ENCODE data around the gene ACBD4.

The ACBD4 gene

DNA sequence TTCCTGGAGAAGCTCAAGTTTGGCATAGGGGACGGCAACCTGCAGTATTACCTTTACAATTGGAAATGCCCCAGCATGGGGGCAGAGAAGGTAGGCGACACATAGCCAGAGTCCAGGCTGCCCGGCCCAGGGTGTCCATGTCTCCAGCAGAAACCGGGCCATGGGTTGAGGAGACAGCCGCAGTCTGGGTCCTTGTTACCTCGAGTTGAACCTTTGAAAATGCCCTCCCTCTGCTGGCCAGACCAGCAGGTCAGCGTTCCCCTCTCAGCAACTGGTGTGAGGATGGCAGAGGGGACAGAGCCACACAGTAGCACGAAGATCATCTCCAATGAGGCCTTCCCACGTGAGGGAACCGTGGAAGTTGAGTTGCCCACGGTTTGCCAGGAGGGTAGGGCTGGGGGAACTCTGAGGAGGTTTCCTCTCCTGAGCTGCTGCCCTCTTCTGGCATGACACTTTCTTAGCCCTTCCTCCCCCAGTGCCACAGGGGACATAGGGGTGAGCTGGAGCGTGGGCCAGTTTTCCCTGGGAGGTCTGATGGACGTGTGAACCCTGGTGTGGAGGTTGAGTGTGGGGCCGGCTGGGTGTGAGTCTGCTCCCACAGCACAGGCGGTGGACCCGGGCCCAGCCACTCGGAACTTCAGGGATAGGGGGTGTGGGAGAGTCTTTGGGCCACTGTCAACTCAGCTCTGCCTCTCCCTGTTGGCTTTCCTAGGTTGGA is 30.4 kb upstream of the ACBD4 start:
- DNase-seq, result no peak

DNA sequence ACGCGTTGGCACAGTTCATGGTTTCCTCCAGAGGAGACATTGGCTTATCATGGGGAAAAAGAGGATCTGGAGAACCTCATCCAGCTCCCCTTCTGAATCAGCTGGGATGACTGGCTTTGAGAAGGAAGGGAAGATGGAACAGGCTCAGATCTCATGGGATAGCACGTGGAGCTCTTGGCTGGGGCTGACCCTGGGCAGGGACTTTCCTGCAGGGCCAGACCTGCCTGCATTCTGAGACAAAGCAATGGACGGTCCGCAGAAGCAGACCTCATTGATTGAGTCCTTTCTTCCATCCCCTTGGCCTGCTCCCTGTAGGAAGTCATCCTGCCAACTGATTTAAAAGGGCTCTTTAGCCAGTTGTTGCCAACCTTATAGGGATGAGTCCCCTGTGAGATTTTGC is 29.4 kb upstream of the ACBD4 start:
- no peak for DNase-seq

- DNase-seq, result no peak
These were observed 28.9 kb upstream of the ACBD4 start for GRCh38 chr17:45106582-45106981.

DNA sequence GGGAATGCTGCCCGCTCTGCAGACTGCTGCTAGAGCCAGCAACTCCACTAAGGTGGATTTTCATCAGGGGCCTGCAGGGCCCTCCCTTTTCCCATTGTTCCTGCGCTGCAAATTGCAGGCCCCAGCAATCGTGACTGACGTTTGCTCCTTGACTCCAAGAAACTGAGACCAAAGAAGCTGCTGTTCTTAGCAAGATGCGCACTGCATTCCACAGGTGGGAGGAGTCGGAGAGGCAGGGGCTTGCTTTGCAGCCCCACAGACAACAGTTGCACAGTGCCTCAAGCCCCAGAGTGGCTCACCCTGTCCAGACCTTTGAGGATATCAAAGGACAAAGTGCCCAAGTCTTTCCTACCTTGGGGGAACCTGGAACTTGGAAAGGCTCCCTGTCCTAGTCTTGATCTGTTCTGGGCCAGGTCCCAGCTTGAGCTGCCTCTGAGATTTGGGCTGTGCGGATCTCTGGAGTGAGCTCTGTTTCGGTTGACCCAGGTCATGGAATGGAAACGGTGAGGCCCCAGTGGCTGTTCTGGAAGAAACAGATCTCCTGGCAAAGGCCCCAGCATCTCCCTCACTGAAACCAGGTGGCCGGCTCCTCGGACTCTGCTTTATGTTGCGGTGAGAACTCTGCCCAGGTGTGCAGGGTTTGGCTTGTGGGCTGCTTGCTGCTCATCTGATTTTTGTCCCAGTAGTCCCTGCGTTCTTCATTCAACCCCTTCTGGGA is 28.0 kb upstream of the ACBD4 start:
- DNase-seq, result no peak

- DNase-seq, result no peak
These were observed 27.4 kb upstream of the ACBD4 start for GRCh38 chr17:45108051-45108450.

DNA sequence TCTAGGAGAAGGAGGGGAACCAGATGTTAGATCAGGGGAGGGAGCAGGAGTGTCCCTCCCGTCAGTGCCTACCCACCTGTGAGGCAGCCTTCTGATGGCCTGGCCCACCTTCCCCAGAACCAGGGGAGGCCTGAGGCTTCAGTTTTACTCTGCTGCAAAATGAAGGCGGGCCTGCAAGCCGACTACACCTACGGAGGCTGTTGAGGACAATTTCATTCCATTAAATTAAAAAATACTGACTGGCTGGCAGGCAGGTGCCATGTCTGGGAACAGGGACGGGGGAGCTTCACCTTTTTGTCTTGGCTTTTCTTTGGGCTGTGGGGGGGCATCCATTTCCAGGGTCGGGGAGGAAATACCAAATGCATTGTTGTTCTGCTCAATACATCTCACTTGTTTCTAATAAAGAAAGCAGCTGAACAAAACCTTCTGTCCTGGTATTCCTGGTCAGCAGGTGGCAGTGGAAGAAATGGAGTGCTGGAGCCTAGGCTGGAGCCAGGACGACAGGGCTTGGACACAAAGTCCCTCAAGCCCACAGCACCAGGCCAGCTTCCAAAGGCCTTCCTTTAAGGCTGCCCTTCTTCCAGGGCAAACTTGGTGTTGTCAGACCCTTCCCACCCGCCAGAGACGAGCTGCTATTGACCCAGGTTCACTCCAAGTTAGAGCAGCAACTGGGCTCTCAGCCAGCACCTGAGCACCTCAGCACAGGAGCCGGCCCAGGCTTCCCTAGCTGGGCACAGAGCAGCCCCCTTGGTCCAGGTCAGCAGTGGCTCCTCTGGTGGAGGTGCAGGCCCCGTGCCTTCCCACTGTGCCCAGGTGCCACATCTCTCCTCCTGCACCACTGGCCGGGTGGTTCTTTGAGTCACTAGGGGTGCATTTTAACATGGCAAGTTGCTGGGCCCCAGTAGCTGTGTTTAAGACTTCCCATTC is 26.6 kb upstream of the ACBD4 start:
- no peak for DNase-seq

DNA sequence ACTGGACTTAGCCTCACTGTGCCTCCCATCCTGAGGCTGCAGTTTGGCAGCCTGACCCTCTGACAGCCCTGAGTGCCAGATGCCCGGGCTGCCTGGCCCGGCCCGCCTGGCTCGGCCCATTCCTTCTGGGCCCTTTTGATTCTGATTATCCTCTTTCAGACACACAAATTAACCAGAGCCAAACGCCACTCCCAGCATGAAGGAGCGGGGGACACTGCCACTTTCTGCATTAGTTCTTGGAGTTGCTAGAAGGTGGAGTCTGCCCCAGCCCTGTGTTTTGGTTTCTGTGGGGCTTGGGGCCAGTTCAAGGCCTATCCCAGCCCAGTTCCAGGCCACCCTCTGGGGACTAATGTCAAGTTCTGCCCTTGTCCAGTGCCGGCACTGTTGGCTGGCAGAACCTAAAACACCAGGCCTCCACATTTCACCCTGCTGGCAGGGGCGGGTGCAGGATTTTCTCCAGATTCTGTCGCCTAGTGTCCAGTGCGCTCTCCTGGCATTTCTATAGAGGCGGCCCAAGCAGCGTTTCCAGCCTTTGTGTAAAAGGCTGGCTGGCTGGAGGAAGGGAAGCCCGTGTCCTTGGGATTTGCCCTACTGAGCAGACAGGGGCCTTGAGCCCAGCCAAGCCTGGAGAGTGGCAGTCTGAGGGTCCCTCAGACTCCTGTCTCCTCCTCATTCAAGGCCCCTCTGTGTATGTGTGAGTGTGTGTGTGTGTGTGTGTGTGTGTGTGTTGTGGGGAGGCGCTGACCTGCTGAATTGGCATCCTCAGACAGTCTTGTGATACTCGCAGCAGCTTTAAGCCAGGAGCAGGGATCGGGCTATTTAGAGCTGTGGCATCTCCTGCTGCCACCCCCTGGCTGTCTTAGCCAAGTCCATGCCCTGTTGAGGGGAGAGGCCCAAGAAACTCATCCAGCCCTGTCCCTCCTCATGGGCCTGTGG is 24.5 kb upstream of the ACBD4 start:
- DNase-seq, result no peak

GRCh38 chr17:45111850-45112249 is 23.6 kb upstream of the ACBD4 start:
- no peak for DNase-seq

- DNase-seq, result no peak
These were observed 22.7 kb upstream of the ACBD4 start for GRCh38 chr17:45112559-45113423.

- no peak for DNase-seq
These were observed 22.1 kb upstream of the ACBD4 start for GRCh38 chr17:45113424-45113754.

GRCh38 chr17:45114117-45114932 is 21.2 kb upstream of the ACBD4 start:
- DNase-seq, result no peak

- DNase-seq, result no peak
These were observed 20.4 kb upstream of the ACBD4 start for GRCh38 chr17:45115015-45115625.

DNA sequence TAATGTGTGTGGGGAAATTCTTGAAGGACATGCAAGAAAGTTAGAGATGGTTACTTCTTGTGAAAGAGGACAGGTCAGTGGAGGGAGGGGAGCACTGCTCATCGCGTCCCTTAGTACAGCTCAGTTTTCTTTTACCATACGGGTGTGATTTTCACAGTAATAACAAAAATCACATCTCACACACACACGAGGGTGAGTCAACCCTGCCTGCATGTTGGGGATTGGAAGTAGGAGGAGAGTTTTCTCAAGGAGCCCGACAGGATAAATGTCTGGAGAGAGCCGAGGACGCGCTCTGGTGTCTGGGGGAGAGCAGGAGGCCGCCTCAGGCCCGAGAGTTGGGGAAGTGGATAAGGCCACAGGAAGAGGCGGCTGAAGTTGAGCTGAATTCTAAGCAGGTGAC is 19.6 kb upstream of the ACBD4 start:
- no peak for DNase-seq

- DNase-seq, result no peak
These were observed 19.0 kb upstream of the ACBD4 start for GRCh38 chr17:45116434-45117016.

- DNase-seq, result no peak
These were observed 18.2 kb upstream of the ACBD4 start for GRCh38 chr17:45117334-45117733.

DNA sequence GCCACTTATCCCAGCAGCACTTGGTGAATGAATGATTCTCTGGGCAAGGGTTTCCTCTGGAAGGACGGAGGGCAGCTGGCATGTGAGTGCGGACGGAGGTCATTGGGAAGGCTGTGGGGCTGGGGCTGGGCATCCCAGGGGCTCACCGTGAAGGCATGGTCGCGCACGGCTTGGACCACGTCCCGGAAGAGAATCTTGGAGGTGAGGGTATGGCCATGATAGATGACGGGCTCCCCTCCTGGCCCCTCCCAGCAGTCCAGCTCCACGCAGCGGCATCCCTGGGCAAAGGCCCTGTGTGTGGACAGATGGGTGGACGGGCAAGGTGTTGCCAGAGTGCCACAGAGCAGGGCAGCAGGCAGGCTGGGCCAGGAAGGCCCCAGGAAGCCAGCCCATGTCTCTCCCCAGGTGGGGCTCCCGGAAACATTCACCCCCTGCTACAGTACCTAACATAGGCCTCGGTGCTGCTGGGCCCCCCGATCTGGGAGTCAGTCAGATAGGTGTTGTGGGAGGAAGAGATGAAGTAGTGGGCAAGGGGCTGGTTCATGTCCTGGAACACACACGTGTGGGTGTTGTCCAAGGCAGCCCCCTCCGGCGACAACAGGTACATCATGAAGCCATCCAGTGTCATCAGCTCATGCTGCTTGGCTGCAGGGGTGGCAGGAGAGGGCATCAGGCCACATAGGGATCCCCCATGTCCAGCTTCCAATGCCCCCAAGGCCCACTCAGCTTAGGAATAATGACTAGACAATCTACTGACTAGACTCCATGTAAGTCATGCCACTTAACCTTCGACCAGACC is 17.4 kb upstream of the ACBD4 start:
- DNase-seq, result no peak

- no peak for DNase-seq
These were observed 16.8 kb upstream of the ACBD4 start for GRCh38 chr17:45118691-45119090.

DNA sequence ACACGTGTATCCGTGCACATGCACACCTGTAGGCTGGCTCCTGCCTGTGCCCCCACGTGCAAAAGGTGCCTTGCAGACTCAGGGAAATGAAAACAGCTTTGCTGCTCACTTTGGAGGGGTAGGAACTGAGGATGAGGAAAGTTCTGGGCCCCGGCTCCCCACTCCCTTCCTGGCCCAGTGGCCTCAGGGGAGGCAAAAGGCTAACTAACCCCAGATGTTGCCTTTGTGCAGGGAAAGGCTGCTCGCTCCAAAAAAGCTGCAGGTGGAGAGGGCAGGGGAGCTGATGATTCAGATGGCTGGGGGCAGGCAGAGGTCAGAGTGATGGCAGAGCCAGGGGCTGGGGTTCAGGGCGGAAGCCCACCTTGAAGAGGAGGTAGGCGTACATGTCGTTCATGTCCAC is 15.5 kb upstream of the ACBD4 start:
- DNase-seq, result no peak

GRCh38 chr17:45120558-45120957 is 14.9 kb upstream of the ACBD4 start:
- no peak for DNase-seq

All from activated CD8-positive, alpha-beta memory T cell treated with anti-CD3 and anti-CD28 coated beads, Interleukin-2, amount 50 U/mL, for 4 hours (primary cell).